OCI-LY3 (cell line): ENCODE results near the gene BTBD6.

ENCODE experiments used
- H2AFZ ChIP-seq: fragments of 200-600, 300-600 bp; shearing (Covaris generic); 2 replicates; pipeline ENCODE4 v1.6.0; 2014; ENCODE audit warnings: antibody characterized with exemption, low read depth, low read length
- H3K27ac ChIP-seq: fragments of 200-600, 300-600 bp; sonication (generic); 2 replicates; pipeline ENCODE4 v1.5.1; 2014; ENCODE audit warnings: mild to moderate bottlenecking, low read length, moderate library complexity, mixed read lengths
- H3K27me3 ChIP-seq: fragments of 200-600, 300-600 bp; sonication (generic); 2 replicates; pipeline ENCODE4 v1.6.1; 2014; ENCODE audit warnings: low read depth, low read length, mixed read lengths
- H3K36me3 ChIP-seq: fragments of 200-600, 300-600 bp; sonication (generic); replicated peaks from 2 replicates; pipeline ENCODE3; 2014; ENCODE audit warnings: low read depth, low read length, mixed read lengths
- H3K4me1 ChIP-seq: fragments of 300-600, 200-600 bp; sonication (generic); 2 replicates; pipeline ENCODE4 v1.6.1; 2014; ENCODE audit warnings: low read length, mixed read lengths
- H3K4me2 ChIP-seq: fragments of 200-600, 300-600 bp; sonication (generic); 2 replicates; pipeline ENCODE4 v1.6.1; 2014; ENCODE audit warnings: low read length, mixed read lengths
- H3K4me3 ChIP-seq: fragments of 300-600, 200-600 bp; sonication (generic); 2 replicates; pipeline ENCODE4 v1.5.1; 2014; ENCODE audit warnings: antibody characterized with exemption, mild to moderate bottlenecking, low read length, moderate library complexity
- H3K79me2 ChIP-seq: fragments of 300-600, 200-600 bp; shearing (Covaris generic); 2 replicates; pipeline ENCODE4 v1.6.1; 2014; ENCODE audit warnings: mild to moderate bottlenecking, low read length, mixed read lengths
- H3K9ac ChIP-seq: fragments of 300-600, 200-600 bp; shearing (Covaris generic); 2 replicates; pipeline ENCODE4 v1.6.0; 2014; ENCODE audit warnings: mild to moderate bottlenecking, low read length, moderate library complexity
- H3K9me3 ChIP-seq: fragments of 200-600, 300-600 bp; shearing (Covaris generic); 2 replicates; pipeline ENCODE4 v1.6.1; 2014; ENCODE audit warnings: low read length, mixed read lengths; ENCODE audit not compliant: insufficient read depth
- H4K20me1 ChIP-seq: fragments of 200-600, 300-600 bp; sonication (generic); 2 replicates; pipeline ENCODE4 v1.6.1; 2016; ENCODE audit warnings: low read length, mixed read lengths; ENCODE audit not compliant: insufficient read depth
- EZH2phosphoT487 ChIP-seq: fragments of 200-600 bp; shearing (Covaris generic); IDR thresholded peaks from 2 replicates; pipeline ENCODE4 v1.6.1; 2018; ENCODE audit warnings: antibody characterized with exemption, mixed run types, low read depth
- TF ChIP-seq, protein P1 (sequence below): fragments of 200-600, 300-600 bp; sonication (generic); IDR thresholded peaks from 2 replicates; pipeline ENCODE4 v1.5.1; 2014; ENCODE audit warnings: antibody characterized with exemption, low read length, low read depth

Gene BTBD6

DNA sequence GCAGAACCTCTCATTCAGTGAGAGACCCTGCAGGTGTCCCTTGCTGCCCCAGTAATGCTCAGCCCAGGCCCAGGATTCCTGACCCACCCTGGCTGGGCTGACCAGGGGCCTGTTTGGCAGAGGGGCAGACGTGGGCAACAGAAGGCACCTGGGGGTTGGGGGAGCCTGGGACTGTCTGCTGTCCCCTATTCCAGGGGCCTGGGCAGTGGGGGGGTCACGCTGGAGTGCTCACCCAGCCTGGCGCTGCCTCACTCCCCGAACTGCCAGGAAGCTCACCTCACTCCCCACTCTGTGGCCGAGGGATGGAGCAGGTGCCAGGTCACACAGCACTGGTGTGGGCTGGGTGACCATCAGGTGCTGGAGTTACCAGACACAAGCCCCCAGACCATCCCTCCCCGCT lies 44.6 kb upstream of the BTBD6 start:
- H3K27ac ChIP-seq = no peak overlapping the region

DNA sequence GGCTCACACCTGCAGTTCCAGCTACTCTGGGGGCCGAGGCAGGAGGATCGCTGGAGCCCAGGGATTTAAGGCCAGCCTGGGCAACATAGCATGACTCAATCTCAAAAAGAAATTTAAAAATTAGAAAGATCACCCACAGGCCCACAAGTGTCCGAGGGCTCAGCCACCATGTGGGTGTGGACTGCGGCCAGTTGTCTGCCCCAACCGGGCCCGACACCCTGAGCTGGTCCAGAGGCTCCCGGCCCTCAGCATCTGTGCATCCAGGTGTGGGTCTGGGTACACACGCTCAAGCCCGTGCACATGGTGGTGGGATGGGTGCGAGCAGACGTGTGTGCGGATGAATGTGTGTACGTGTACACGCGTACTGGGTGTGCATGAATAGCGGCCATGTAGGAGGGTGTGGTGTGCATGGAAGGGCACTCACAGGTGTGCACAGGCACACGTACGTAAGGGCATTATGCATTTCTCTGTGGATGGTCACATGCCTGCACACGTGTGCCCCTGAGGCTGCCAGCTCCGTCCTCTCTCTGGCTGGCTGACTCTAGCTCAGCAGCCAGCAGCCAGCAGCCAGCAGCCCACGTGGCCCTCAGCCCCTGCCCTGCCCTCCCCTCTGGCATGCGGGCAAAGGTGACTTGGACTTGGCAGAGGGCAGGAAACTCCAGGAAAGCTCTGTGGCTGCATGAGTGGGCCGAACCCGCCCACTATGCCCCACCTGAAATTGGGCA lies 44.0 kb upstream of the BTBD6 start:
- Histone ChIP-seq H3K79me2 (no peaks in the 10 kb centered on the region), H3K4me3 (no peak overlapping the region), H3K9ac (no peak overlapping the region), H3K4me2 (no peak overlapping the region), H3K27me3 (peaks cover 11% of the 10 kb centered on the region), H2AFZ (no peak overlapping the region), H3K4me1 (no peaks in the 10 kb centered on the region), H4K20me1 (no peaks in the 10 kb centered on the region), H3K36me3 (no peaks in the 10 kb centered on the region), H3K27ac (no peak overlapping the region), H3K9me3 (no peaks in the 10 kb centered on the region)
- TF ChIP-seq, protein P1, sequence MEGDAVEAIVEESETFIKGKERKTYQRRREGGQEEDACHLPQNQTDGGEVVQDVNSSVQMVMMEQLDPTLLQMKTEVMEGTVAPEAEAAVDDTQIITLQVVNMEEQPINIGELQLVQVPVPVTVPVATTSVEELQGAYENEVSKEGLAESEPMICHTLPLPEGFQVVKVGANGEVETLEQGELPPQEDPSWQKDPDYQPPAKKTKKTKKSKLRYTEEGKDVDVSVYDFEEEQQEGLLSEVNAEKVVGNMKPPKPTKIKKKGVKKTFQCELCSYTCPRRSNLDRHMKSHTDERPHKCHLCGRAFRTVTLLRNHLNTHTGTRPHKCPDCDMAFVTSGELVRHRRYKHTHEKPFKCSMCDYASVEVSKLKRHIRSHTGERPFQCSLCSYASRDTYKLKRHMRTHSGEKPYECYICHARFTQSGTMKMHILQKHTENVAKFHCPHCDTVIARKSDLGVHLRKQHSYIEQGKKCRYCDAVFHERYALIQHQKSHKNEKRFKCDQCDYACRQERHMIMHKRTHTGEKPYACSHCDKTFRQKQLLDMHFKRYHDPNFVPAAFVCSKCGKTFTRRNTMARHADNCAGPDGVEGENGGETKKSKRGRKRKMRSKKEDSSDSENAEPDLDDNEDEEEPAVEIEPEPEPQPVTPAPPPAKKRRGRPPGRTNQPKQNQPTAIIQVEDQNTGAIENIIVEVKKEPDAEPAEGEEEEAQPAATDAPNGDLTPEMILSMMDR = no peak
- no peak for TF ChIP-seq EZH2phosphoT487

More for the DNA sequence above, 44.6 kb upstream of the BTBD6 start:
- Histone ChIP-seq H2AFZ (no peak overlapping the region), H3K79me2 (no peaks in the 10 kb centered on the region), H3K4me3 (no peak overlapping the region), H3K4me2 (no peak overlapping the region), H3K9ac (no peak overlapping the region), H3K9me3 (no peaks in the 10 kb centered on the region), H3K36me3 (no peaks in the 10 kb centered on the region), H3K27me3 (peaks cover 11% of the 10 kb centered on the region), H3K4me1 (no peaks in the 10 kb centered on the region), H4K20me1 (no peaks in the 10 kb centered on the region)
- TF ChIP-seq, protein P1 = no peak
- TF ChIP-seq EZH2phosphoT487 = no peak

DNA sequence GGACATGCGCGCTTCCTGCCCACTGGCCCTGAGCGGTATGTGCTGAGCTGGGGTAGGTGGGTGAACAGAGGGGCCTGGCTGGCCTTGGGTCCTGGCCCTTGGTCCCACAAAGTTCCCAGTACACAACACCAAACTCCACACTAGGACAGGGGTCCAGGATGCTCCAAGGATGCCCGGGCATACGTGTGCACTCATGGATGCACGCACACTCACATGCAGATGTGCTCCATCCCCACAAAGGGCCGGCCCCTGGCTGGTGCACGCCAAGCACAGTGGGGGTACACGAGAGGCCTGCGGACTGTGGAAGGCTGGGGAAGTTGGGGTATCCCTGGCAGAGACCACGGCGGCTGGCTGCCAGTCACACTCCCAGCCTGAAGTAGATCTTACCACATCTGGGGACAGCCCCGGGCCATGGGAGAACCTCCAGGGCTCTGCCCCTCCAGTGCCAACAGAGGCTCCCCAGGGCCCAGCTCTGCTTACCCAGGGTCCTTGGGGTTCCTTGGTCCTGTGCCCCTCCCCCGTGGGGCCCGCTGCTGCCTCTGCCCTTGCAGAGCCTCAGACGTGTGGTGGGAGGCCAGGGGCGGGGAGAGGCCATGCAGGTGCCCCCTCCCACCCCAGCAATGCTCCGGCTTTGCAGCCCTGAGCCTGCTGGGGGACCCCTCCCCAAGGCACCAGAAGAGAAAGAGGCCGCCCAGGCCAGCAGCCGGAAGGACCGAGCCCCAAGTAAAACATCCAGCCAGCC lies 43.2 kb upstream of the BTBD6 start:
- Histone ChIP-seq H3K4me1 (no peaks in the 10 kb centered on the region), H3K27me3 (peaks cover 11% of the 10 kb centered on the region), H3K79me2 (no peaks in the 10 kb centered on the region), H3K4me2 (no peak overlapping the region), H3K9ac (no peak overlapping the region), H3K4me3 (no peak overlapping the region), H4K20me1 (no peaks in the 10 kb centered on the region), H3K9me3 (no peaks in the 10 kb centered on the region), H3K27ac (no peak overlapping the region), H2AFZ (no peak overlapping the region), H3K36me3 (no peaks in the 10 kb centered on the region)
- TF ChIP-seq, protein P1 = no peak
- TF ChIP-seq EZH2phosphoT487 = no peak

DNA sequence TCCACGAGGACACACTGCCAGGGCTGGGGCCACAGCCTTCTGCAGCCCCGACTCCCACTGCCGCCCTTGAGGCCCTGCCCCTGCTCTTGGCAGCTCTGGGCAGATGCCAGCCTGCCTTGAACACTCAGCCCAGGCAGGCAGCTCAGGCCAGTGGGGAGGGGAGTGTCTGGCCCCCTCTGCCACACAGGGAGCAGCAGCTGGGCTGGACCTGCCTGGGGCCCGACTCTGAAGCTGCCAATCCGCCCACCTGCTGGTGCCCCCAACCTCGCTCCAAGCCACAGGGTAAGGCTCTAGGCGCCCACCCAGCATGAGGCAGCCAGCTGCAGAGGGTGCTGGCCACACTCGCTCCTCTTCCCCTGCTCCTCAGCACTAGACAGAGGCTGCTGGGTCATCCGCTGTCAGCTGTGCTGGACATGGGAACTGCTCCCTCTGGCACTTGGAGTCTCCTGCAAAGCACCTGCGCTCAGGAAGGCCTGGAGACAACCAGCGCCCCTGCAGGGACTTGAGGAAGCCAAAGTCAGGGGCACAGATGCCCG lies 42.6 kb upstream of the BTBD6 start:
- H2AFZ ChIP-seq = no peak overlapping the region
- no peak overlapping the region for H3K27ac ChIP-seq
- peaks cover 11% of the 10 kb centered on the region for H3K27me3 ChIP-seq
- no peak overlapping the region for H3K4me3 ChIP-seq
- no peaks in the 10 kb centered on the region for H3K9me3 ChIP-seq
- no peak overlapping the region for H3K4me2 ChIP-seq
- no peaks in the 10 kb centered on the region for H4K20me1 ChIP-seq
- H3K36me3 ChIP-seq = no peaks in the 10 kb centered on the region
- no peaks in the 10 kb centered on the region for H3K79me2 ChIP-seq
- no peak overlapping the region for H3K9ac ChIP-seq
- TF ChIP-seq, protein P1 = no peak
- TF ChIP-seq EZH2phosphoT487 = no peak
- H3K4me1 ChIP-seq = no peaks in the 10 kb centered on the region
